ENCODE results near the gene EXD3. TPM values are rescaled to one million over a fixed set of nuclear protein-coding genes. Genes with fewer than 3 reads are reported as not detected.
"Not testable (repeated sequence)": the region's sequence is repeated elsewhere in the genome, so short reads cannot be mapped to it uniquely, and the experiment has no call there.

The EXD3 gene
- total RNA-seq, 1 donor from 2014 or later: 10.8 TPM

DNA sequence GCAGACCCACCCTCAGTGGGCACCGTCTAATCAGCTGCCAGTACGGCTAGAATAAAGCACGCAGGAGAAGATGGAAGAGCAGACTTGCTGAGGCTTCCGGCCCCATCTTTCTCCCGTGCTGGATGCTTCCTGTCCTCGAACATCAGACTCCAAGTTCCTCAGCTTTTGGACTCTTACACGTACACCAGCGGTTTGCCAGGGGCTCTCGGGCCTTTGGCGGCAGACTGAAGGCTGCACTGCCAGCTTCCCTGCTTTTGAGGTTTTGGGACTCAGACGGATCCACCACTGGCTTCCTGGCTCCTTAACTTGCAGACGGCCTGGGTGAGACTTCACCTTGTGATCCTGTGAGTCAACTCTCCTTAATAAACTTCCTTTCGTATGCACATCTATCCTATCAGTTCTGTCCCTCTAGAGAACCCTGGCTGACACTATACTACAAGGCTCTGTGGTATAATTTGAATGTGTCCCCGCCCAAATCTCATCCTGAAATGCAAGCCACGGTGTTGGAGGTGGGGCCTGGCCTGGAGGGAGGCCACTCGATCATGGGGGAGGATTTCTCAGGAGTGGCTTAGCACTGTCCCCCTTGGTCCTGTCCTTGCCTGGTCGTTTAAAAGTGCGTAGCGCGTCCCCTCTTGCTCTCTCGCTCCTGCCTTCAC, 89.8 kb downstream of the EXD3 start:
- Histone ChIP-seq H3K4me3 (ENCODE audit: low read depth, low read length) (no peak overlapping the region), H3K27me3 (ENCODE audit: control insufficient read depth, insufficient read depth, low read length) (no peaks in the 10 kb centered on the region), H3K36me3 (ENCODE audit: control insufficient read depth, insufficient read depth, low read length) (no peaks in the 10 kb centered on the region)
- TF ChIP-seq, protein P1, sequence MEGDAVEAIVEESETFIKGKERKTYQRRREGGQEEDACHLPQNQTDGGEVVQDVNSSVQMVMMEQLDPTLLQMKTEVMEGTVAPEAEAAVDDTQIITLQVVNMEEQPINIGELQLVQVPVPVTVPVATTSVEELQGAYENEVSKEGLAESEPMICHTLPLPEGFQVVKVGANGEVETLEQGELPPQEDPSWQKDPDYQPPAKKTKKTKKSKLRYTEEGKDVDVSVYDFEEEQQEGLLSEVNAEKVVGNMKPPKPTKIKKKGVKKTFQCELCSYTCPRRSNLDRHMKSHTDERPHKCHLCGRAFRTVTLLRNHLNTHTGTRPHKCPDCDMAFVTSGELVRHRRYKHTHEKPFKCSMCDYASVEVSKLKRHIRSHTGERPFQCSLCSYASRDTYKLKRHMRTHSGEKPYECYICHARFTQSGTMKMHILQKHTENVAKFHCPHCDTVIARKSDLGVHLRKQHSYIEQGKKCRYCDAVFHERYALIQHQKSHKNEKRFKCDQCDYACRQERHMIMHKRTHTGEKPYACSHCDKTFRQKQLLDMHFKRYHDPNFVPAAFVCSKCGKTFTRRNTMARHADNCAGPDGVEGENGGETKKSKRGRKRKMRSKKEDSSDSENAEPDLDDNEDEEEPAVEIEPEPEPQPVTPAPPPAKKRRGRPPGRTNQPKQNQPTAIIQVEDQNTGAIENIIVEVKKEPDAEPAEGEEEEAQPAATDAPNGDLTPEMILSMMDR (IDR thresholded peaks at IDR 0.05; ENCODE audit: insufficient read depth, low read length, severe bottlenecking): no peak
- FAIRE-seq (no peak), DNase-seq (ENCODE audit: low read depth) (no peak)

DNA sequence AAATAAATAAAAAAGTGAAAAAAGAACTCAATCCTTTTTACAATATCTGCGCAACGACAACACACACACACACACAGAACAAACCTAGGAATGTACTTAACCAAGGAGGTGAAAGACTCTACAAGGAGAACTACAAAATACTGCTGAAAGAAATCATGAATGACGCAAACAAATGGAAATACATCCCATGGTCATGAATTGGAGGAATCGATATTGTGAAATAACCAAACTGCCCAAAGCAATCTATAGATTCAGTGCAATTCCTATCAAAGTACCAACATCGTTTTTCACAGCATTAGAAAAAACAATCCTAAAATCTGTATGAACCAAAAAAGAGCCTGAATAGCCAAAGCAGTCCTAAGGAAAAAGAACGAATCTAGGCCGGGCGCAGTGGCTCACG, 91.0 kb downstream of the EXD3 start:
- Histone ChIP-seq H3K27me3 (ENCODE audit: control insufficient read depth, insufficient read depth, low read length) (no peaks in the 10 kb centered on the region), H3K36me3 (ENCODE audit: control insufficient read depth, insufficient read depth, low read length) (no peaks in the 10 kb centered on the region), H3K4me3 (ENCODE audit: low read depth, low read length) (no peak overlapping the region)
- TF ChIP-seq, protein P1 (IDR thresholded peaks at IDR 0.05; ENCODE audit: insufficient read depth, low read length, severe bottlenecking): no peak
- no peak for FAIRE-seq
- DNase-seq (ENCODE audit: low read depth): no peak

DNA sequence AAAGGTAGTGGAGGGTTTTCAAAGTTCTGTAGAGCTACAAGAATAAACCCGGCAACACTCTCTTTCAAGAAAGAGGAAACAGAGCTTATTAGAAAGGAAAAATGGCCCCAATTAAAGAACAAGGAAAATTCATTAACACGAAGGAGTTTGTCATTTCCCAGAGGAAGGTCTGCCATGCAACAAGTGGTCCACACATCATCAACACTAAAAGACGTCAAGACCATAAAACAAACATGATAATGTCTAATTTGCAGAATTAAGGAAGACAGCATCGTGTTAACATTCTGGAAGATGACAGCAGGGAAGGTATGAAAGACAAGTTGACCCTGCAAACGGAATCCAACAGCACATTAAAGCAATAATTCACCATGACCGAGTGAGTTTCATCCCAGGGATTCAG, 92.3 kb downstream of the EXD3 start:
- TF ChIP-seq, protein P1 (IDR thresholded peaks at IDR 0.05; ENCODE audit: insufficient read depth, low read length, severe bottlenecking): no peak
- DNase-seq (ENCODE audit: low read depth) (no peak), FAIRE-seq (no peak)
- H3K4me3 ChIP-seq (ENCODE audit: low read depth, low read length): no peak overlapping the region
- H3K27me3 ChIP-seq (ENCODE audit: control insufficient read depth, insufficient read depth, low read length): no peaks in the 10 kb centered on the region
- H3K36me3 ChIP-seq (ENCODE audit: control insufficient read depth, insufficient read depth, low read length): no peaks in the 10 kb centered on the region

DNA sequence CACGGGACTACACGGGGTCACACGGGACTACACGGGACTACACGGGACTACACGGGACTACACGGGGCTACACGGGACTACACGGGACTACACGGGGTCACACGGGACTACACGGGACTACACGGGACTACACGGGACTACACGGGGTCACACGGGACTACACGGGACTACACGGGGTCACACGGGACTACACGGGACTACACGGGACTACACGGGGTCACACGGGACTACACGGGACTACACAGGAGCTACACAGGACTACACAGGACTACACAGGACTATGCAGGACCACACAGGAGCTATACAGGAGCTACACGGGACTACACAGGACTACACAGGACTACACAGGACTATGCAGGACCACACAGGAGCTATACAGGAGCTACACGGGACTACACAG, 93.4 kb downstream of the EXD3 start:
- DNase-seq (ENCODE audit: low read depth); H3K27me3 ChIP-seq (ENCODE audit: control insufficient read depth, insufficient read depth, low read length); H3K4me3 ChIP-seq (ENCODE audit: low read depth, low read length); H3K36me3 ChIP-seq (ENCODE audit: control insufficient read depth, insufficient read depth, low read length); FAIRE-seq: not testable (repeated sequence)

DNA sequence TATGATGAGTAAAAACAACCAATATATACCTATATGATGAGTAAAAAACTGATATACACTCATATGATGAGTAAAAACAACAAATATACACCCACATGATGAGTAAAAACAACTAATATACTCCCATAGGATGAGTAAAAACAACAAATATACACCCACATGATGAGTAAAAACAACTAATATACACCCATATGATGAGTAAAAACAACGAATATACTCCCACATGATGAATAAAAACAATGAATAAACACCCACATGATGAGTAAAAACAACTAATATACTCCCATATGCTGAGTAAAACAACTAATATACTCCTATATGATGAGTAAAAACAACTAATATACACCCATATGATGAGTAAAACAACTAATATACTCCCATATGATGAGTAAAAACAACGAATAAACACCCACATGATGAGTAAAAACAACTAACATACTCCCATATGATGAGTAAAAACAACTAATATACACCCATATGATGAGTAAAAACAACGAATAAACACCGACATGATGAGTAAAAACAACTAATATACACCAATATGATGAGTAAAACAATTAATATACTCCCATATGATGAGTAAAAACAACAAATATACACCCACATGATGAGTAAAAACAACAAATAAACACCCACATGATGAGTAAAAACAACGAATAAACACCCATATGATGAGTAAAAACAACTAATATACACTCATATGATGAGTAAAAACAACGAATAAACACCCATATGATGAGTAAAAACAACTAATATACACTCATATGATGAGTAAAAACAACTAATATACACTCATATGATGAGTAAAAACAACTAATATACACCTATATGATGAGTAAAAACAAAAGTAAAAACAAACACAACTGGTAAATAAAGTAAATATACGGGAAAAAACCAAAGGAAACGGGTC, 95.1 kb downstream of the EXD3 start:
- DNase-seq (ENCODE audit: low read depth) (peak; percentile 59), FAIRE-seq (peak; percentile 87)
- H3K4me3 ChIP-seq (ENCODE audit: low read depth, low read length); H3K36me3 ChIP-seq (ENCODE audit: control insufficient read depth, insufficient read depth, low read length); H3K27me3 ChIP-seq (ENCODE audit: control insufficient read depth, insufficient read depth, low read length): not testable (repeated sequence)

DNA sequence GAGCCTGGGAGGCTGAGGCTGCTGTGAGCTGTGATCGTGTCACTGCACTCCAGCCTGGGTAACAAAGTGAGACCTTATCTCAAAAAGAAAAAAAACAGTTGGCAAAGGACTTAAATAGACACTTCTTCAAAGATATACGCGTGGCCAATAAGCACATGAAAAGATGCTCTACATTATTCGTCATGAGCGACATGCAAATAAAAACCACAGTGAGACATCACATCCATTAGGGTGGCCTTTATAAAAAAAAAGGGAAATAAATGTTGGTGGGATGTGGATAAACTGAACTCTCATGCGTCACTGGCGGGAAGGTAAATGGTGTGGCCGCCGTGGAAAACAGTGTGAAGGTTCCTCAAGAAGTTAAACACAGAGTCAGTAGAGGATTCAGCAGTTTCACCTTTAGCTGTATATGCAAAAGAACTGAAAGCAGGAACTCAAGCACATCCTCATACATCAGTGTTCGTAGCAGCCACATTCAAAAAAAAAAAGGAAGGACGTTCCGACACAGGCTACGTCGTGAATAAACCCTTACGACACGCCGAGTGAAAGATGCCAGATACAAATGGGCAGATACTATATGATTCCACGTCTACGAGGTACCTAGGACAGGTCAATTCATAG, 96.4 kb downstream of the EXD3 start:
- FAIRE-seq (no peak), DNase-seq (ENCODE audit: low read depth) (no peak)
- Histone ChIP-seq H3K4me3 (ENCODE audit: low read depth, low read length) (no peak overlapping the region), H3K36me3 (ENCODE audit: control insufficient read depth, insufficient read depth, low read length) (no peaks in the 10 kb centered on the region), H3K27me3 (ENCODE audit: control insufficient read depth, insufficient read depth, low read length) (no peaks in the 10 kb centered on the region)
- TF ChIP-seq, protein P1 (IDR thresholded peaks at IDR 0.05; ENCODE audit: insufficient read depth, low read length, severe bottlenecking): no peak

Measured in bronchial epithelial cell (primary cell).